ENCODE results near the gene ZNF24.

DNA sequence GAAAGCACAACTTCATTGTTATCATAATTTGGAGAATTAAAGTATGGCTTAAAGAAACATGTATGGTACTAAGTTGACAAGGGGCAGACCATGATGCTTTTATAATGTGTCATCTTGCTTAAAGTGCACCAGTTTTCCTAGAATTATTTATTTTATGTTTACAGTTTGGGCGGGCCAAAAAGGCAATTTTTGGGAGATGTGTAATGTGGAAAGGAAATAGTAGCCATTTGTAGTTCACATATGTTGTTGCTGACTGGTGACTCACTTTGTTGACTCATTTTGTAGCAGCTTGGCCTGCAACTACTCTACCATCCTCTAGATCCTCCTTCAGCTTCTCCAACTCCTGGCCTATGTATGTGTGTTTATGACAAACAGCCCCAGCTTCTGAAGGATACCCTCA, 61.9 kb downstream of the ZNF24 start:
- no peak for TF ChIP-seq CTCF (IDR thresholded peaks at IDR 0.05)
- no peak for TF ChIP-seq POLR2A (IDR thresholded peaks at IDR 0.05)
